GM19240 (cell line): ENCODE measurements around the gene MYOM1.
"Not testable (repeated sequence)": the region's sequence is repeated elsewhere in the genome, so short reads cannot be mapped to it uniquely, and the experiment has no call there.

ENCODE experiments used
- DNase-seq: peaks from one replicate; pipeline ENCODE4 v3.0.0; 2011; ENCODE audit warnings: low spot score; ENCODE audit not compliant: insufficient read length

The MYOM1 gene

GRCh38 chr18:3060667-3061580, 158.8 kb downstream of the MYOM1 start:
- no peak for DNase-seq

GRCh38 chr18:3059272-3059671, 160.5 kb downstream of the MYOM1 start:
- DNase-seq, result no peak

- no peak for DNase-seq
These were observed 161.2 kb downstream of the MYOM1 start for GRCh38 chr18:3058328-3059191.

GRCh38 chr18:3057526-3057925, 162.2 kb downstream of the MYOM1 start:
- DNase-seq, result no peak

- DNase-seq, result no peak
These were observed 163.5 kb downstream of the MYOM1 start for GRCh38 chr18:3056311-3056710.

- no peak for DNase-seq
These were observed 164.0 kb downstream of the MYOM1 start for GRCh38 chr18:3055816-3056215.

- DNase-seq, result no peak
These were observed 164.5 kb downstream of the MYOM1 start for GRCh38 chr18:3055186-3055728.

- DNase-seq, result no peak
These were observed 165.0 kb downstream of the MYOM1 start for GRCh38 chr18:3054780-3055179.

GRCh38 chr18:3054214-3054613, 165.6 kb downstream of the MYOM1 start:
- DNase-seq, result no peak

GRCh38 chr18:3053081-3053480, 166.7 kb downstream of the MYOM1 start:
- no peak for DNase-seq

GRCh38 chr18:3052411-3052758, 167.4 kb downstream of the MYOM1 start:
- DNase-seq, result no peak

GRCh38 chr18:3051718-3052410, 167.9 kb downstream of the MYOM1 start:
- DNase-seq, result no peak

- DNase-seq, result not testable (repeated sequence)
These were observed 169.8 kb downstream of the MYOM1 start for GRCh38 chr18:3049897-3050454.

- no peak for DNase-seq
These were observed 170.9 kb downstream of the MYOM1 start for GRCh38 chr18:3048820-3049349.

- no peak for DNase-seq
These were observed 171.6 kb downstream of the MYOM1 start for GRCh38 chr18:3048121-3048520.

GRCh38 chr18:3046216-3046808, 173.5 kb downstream of the MYOM1 start:
- DNase-seq, result no peak

GRCh38 chr18:3044931-3045698, 174.7 kb downstream of the MYOM1 start:
- no peak for DNase-seq

GRCh38 chr18:3042379-3042778, 177.4 kb downstream of the MYOM1 start:
- no peak for DNase-seq

GRCh38 chr18:3041843-3042242, 177.9 kb downstream of the MYOM1 start:
- no peak for DNase-seq

GRCh38 chr18:3040881-3041280, 178.9 kb downstream of the MYOM1 start:
- no peak for DNase-seq
